Activated naive CD8-positive, alpha-beta T cell treated with anti-CD3 and anti-CD28 coated beads, Interleukin-2, amount 50 U/mL, for 24 hours (primary cell): Measurements from ENCODE around the gene ATXN7L3.
"Not testable (repeated sequence)": the region's sequence is repeated elsewhere in the genome, so short reads cannot be mapped to it uniquely, and the experiment has no call there.

ENCODE experiments used
- ATAC-seq: fragments of 150-1000 bp; cut with Tn5 transposase; one replicate; pipeline ENCODE4 v1.10.0; 2021
- DNase-seq: peaks from one replicate; pipeline ENCODE4 v3.0.0; 2021
- H3K27ac Mint-ChIP-seq: one replicate; pipeline ENCODE4 v1.8.0; 2021; ENCODE audit warnings: mild to moderate bottlenecking, mixed read lengths
- H3K27me3 Mint-ChIP-seq: one replicate; pipeline ENCODE4 v1.8.0; 2021; ENCODE audit warnings: mixed read lengths
- H3K36me3 Mint-ChIP-seq: one replicate; pipeline ENCODE4 v1.8.0; 2021; ENCODE audit warnings: low read depth, mixed read lengths
- H3K4me1 Mint-ChIP-seq: one replicate; pipeline ENCODE4 v1.8.0; 2021; ENCODE audit warnings: mixed read lengths
- H3K4me3 Mint-ChIP-seq: one replicate; pipeline ENCODE4 v1.8.0; 2021; ENCODE audit warnings: mild to moderate bottlenecking, moderate library complexity, mixed read lengths
- H3K9me3 Mint-ChIP-seq: one replicate; pipeline ENCODE4 v1.8.0; 2021; ENCODE audit warnings: mixed read lengths

The ATXN7L3 gene, protein sequence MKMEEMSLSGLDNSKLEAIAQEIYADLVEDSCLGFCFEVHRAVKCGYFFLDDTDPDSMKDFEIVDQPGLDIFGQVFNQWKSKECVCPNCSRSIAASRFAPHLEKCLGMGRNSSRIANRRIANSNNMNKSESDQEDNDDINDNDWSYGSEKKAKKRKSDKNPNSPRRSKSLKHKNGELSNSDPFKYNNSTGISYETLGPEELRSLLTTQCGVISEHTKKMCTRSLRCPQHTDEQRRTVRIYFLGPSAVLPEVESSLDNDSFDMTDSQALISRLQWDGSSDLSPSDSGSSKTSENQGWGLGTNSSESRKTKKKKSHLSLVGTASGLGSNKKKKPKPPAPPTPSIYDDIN

DNA sequence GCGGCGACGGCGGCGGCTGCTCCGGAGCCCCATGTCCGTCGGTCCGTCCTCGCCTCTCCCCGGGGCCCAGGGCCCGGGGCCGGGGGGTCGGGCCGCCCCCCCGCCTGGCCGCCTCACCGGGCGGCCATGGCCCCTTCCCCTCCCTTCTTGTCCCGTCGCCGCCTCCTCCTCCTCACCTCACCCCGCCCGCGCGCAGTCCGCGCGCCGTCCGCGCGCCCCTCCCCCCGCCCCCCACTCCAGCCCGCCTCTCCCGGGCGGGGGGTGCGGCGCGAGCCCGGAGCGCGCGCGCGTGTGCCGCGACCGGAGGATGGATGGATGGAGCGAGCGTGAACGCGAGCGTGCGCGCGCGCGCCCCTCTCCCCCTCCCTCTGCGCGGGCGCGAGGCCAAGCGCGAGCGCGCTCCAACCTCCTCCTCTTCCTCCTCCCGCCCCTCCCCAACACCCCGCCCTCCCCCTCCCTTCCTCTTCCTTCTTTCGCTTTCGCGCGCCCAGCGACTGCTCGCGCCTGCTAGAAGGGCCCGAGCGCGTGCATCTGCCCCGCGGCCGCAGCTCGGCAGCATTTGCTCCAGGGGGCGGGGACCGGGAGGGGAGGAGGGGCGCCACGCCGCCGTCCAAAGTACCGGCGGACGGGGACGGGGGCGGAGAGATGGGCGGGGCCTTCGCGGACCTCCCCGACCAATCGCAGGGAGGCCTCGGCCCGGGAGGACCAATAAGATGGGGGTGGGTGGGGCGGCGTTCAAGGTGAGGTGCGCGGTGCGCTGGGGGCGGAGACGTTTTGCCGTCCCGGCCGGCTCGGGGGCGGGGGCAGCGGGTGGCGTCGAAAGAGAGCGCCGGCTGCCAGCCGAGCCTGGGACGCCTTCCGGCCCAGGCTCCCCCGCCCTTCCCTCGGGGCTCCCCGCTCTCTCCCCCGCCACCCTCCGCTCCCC is at the start of gene ATXN7L3:
ATXN7L3 (minus strand) TSS at position 332 of the 925 bp plus-strand sequence. CDS start 1,814 bp downstream, outside the sequence.
- ATAC-seq = peak; percentile 77
- Mint-ChIP-seq H3K27ac (peak within 1 kb of the TSS; percentile 86), H3K27me3 (no peaks in the 10 kb centered on the region), H3K9me3 (no peaks in the 10 kb centered on the region), H3K4me3 (peak within 1 kb of the TSS; percentile 85), H3K36me3 (peaks cover 26% of the 10 kb centered on the region), H3K4me1 (peaks cover 36% of the 10 kb centered on the region)
- peak; percentile 100 for DNase-seq

DNA sequence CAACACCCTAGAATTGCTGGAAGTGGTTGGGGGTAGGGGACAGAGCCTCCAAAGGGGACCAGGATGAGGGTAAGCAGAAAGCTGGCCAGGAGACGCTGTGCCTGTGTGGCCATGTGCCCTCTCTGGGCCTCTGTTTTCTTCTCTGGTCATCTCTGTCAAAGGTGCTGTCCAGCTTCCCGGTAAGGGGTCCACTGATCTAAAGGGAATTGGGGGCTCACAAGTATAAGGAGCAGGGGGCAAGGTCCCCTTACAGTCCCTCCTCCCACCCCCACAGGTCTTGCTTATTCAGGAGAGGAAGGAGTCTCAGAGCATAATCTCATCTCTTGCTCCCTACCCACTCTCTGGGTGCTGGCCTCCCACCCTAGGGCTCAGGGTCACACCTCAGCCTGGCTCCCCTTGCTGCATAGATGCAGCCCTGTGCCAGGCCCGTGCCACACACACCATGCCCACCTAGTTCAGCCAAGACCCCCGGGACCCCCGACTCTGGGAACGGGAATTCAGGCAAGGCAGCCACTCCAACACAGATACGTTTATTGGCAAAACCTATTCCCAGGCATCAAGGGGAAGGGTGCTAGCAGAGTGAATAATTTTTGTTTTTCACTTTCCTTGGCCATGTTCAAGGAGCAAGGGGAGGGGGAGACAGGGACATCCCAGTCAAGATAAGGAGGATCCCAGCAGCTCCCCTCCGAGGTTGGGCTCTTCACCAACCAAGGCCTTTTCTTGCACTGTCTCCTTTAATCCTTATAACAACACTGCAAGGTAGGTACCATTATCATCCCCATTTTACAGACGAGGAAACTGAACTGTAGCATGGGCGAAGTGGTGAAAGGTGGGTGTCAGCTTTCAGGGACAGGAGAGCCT is 48.4 kb upstream of the ATXN7L3 start:
- no peaks in the 10 kb centered on the region for H3K9me3 Mint-ChIP-seq
- DNase-seq = no peak
- H3K36me3 Mint-ChIP-seq = no peaks in the 10 kb centered on the region
- no peak overlapping the region for H3K27ac Mint-ChIP-seq
- ATAC-seq = no peak
- no peak overlapping the region for H3K4me3 Mint-ChIP-seq
- H3K27me3 Mint-ChIP-seq = no peaks in the 10 kb centered on the region
- peaks cover 42% of the 10 kb centered on the region for H3K4me1 Mint-ChIP-seq

DNA sequence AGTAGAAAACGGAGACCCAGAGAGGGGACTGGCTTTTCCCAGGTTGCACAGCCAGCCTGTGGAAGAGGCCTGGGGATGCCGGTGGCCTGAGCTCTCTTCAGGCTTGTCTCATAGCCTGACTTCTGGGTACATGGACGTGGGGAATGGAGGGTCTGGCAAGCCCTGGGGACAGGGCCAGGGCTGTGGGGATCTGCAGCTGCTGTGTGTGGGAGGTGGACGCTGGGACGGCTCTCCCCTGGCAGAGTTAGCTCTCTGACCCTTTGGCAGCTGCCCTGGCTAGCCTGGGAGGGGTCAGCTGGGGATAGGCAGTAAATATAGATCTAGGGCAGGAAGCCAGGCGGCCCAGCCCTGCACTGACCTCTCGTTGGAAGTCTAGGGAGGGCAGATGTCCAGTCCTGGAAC is 47.8 kb upstream of the ATXN7L3 start:
- DNase-seq (no peak), ATAC-seq (no peak)
- peak overlapping the region; percentile 83 for H3K27ac Mint-ChIP-seq
- no peaks in the 10 kb centered on the region for H3K36me3 Mint-ChIP-seq
- peaks cover 43% of the 10 kb centered on the region for H3K4me1 Mint-ChIP-seq
- H3K27me3 Mint-ChIP-seq = no peaks in the 10 kb centered on the region
- no peak overlapping the region for H3K4me3 Mint-ChIP-seq
- H3K9me3 Mint-ChIP-seq = no peaks in the 10 kb centered on the region

DNA sequence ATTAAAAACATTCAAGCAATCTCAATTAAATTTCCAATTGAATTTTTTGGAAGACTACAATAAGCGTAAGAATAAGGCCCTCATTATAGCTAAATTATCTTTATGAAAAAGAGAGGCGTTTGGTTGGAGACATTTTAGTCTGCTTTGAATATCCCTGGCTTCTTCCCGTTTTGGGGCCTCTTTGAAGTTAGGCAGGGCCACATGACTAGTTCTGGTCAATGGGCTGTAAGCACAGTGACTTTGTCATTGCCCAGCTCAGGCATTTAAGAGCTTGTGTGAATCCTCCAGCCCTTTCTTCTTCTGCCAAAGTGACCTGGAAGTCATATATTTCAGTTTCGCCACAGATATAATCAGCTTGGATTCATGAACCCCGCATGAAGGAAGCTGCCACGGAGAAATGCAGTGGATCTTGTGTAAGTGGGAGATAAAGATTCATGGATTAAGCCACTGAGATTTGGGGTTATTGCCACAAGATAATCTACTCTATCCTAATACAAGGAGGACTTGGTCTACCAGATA is 41.5 kb upstream of the ATXN7L3 start:
- H3K36me3 Mint-ChIP-seq = no peaks in the 10 kb centered on the region
- no peaks in the 10 kb centered on the region for H3K9me3 Mint-ChIP-seq
- H3K4me1 Mint-ChIP-seq = peaks cover 16% of the 10 kb centered on the region
- DNase-seq (no peak), ATAC-seq (no peak)
- no peak overlapping the region for H3K4me3 Mint-ChIP-seq
- no peaks in the 10 kb centered on the region for H3K27me3 Mint-ChIP-seq
- H3K27ac Mint-ChIP-seq = no peak overlapping the region

DNA sequence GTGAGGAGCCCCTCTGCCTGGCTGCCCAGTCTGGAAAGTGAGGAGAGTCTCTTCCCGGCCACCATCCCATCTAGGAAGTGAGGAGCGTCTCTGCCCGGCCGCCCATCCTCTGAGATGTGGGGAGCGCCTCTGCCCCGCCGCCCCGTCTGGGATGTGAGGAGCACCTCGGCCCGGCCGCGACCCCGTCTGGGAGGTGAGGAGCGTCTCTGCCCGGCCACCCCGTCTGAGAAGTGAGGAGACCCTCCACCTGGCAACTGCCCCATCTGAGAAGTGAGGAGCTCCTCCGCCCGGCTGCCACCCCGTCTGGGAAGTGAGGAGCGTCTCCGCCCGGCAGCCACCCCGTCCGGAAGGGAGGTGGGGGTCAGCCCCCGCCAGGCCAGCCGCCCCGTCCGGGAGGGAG is 38.2 kb upstream of the ATXN7L3 start:
- H3K4me3 Mint-ChIP-seq, ATAC-seq, H3K4me1 Mint-ChIP-seq, H3K27ac Mint-ChIP-seq, DNase-seq, H3K36me3 Mint-ChIP-seq, H3K27me3 Mint-ChIP-seq, H3K9me3 Mint-ChIP-seq: not testable (repeated sequence)

DNA sequence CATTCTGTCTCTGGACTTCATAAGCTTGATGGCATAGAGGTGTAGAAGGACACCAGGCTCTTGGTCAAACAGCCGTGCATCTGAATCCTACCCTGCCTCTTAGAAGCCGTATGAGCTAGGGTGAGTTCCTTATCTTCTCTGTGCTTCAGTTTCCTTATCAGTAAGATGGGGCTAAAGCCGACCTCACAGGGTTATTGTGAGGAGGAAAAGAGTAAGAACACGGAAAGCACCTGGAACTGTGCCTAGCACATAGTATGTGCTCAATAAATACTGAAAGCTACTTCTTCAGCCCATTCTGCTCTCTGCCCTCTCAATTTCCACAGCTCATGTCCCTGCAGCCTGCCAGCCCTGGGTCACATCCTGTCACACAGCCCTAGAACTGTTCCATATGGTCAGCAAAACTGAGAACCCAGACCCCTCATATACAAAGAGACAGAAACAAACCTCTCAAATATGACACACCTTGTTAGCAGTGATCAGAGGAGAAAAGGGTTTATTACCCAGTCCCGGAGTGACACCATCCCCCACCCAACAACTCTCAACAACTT is 36.8 kb upstream of the ATXN7L3 start:
- DNase-seq (no peak), ATAC-seq (peak; percentile 24)
- Mint-ChIP-seq H3K27ac (no peak overlapping the region), H3K9me3 (no peaks in the 10 kb centered on the region), H3K4me1 (peaks cover 8% of the 10 kb centered on the region), H3K27me3 (no peaks in the 10 kb centered on the region), H3K4me3 (no peak overlapping the region), H3K36me3 (no peaks in the 10 kb centered on the region)

DNA sequence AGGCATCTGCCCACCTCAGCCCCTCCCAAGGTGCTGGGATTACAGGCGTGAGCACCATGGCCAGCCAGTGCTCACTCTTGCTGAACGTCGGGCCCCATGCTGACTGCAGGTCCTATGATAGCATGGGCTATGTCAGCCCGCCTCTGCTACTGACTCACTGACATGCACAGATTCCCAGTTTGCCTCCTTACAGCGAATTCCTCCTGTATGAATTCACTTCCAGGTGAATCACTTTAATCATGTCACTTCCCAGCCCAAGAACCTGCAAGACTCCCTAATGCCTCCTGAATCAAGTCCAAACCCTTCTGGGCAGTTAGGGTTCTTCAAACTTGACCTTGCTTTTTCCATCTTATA is 35.9 kb upstream of the ATXN7L3 start:
- Mint-ChIP-seq H3K27ac (no peak overlapping the region), H3K27me3 (no peaks in the 10 kb centered on the region), H3K9me3 (no peaks in the 10 kb centered on the region), H3K4me1 (peaks cover 8% of the 10 kb centered on the region), H3K36me3 (no peaks in the 10 kb centered on the region), H3K4me3 (no peak overlapping the region)
- no peak for ATAC-seq
- no peak for DNase-seq

DNA sequence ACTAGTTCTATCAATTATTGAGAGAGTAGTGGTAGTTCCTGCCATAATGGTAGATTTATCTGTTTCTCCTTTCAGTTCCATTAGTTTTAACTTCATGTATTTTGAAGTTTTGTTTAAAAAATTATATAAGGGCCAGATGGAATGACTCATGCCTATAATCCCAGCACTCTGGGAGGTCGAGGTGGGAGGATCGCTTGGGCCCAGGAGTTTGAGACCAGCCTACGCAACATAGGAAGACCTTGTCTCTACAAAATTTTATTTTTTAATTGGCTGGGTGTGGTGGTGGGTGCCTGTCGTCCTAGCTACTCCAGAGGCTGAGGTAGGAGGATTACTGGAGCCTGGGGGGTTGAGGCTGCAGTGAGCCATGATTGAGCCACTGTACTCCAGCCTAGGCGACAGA is 33.9 kb upstream of the ATXN7L3 start:
- Mint-ChIP-seq H3K4me1 (peaks cover 8% of the 10 kb centered on the region), H3K27ac (no peak overlapping the region), H3K36me3 (no peaks in the 10 kb centered on the region), H3K9me3 (no peaks in the 10 kb centered on the region), H3K4me3 (no peak overlapping the region), H3K27me3 (no peaks in the 10 kb centered on the region)
- ATAC-seq = no peak
- no peak for DNase-seq

DNA sequence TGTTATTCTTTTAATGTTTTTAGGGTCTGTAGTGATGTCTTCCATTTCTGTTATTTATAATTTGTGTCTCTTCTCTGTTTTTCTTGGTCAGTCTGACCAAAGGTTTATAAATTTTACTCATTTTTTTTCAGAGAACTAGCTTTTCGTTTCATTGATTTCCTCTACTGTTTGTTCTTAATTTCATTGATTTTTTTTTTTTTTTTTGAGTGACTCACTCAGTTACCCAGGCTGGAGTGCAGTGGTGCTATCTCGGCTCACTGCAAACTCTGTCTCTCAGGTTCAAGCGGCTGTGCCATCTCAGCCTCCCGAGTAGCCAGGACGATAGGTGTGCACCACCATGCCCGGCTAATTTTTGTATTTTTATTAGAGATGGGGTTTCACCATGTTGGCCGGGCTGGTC is 32.4 kb upstream of the ATXN7L3 start:
- no peaks in the 10 kb centered on the region for H3K9me3 Mint-ChIP-seq
- DNase-seq (no peak), ATAC-seq (no peak)
- H3K36me3 Mint-ChIP-seq = no peaks in the 10 kb centered on the region
- H3K4me3 Mint-ChIP-seq = no peak overlapping the region
- peaks cover 8% of the 10 kb centered on the region for H3K4me1 Mint-ChIP-seq
- no peak overlapping the region for H3K27ac Mint-ChIP-seq
- H3K27me3 Mint-ChIP-seq = no peaks in the 10 kb centered on the region

DNA sequence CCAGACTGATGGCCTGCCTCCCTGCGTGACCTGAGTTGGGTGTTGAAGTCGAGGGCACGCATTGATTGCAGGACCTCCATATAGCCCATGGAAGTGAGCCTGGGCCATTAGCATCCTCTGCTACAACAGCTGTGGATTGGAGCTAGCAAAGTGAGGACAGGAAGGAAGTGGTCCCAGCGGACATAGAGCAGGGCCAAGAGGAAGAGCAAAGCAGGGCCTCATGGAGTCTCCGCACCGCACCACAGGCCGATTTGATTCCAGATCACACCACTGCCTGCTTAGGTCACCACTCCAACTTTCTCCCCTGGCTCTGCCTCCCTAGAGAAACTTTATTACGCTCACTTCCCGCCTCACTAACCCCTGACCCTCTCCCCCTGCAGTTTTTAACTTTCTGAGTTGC is 30.5 kb upstream of the ATXN7L3 start:
- Mint-ChIP-seq H3K27ac (no peak overlapping the region), H3K36me3 (no peaks in the 10 kb centered on the region), H3K27me3 (no peaks in the 10 kb centered on the region), H3K4me1 (peaks cover 5% of the 10 kb centered on the region), H3K4me3 (no peak overlapping the region), H3K9me3 (no peaks in the 10 kb centered on the region)
- DNase-seq (no peak), ATAC-seq (no peak)

DNA sequence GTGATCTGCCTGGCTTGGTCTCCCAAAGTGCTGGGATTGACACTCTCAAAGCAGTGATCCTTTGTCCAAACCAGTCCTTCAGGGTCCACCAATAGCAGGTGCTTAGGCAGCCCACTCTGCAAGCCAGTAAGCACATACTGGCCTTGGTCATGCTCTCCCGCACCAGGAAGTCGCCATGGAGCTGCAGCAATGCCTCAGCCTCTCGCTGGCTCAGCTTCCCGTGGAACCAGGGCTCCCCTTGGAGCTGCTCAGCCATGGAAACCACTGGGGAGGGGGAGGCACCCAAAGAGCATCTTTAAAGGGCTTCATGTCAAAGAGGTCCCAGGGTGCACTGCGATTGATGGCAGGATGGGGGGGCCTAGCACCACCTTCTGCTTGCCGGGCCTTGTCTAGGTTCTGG is 29.4 kb upstream of the ATXN7L3 start:
- ATAC-seq (no peak), DNase-seq (no peak)
- H3K36me3 Mint-ChIP-seq = no peaks in the 10 kb centered on the region
- no peak overlapping the region for H3K4me3 Mint-ChIP-seq
- no peaks in the 10 kb centered on the region for H3K9me3 Mint-ChIP-seq
- H3K4me1 Mint-ChIP-seq = no peaks in the 10 kb centered on the region
- no peaks in the 10 kb centered on the region for H3K27me3 Mint-ChIP-seq
- H3K27ac Mint-ChIP-seq = no peak overlapping the region

DNA sequence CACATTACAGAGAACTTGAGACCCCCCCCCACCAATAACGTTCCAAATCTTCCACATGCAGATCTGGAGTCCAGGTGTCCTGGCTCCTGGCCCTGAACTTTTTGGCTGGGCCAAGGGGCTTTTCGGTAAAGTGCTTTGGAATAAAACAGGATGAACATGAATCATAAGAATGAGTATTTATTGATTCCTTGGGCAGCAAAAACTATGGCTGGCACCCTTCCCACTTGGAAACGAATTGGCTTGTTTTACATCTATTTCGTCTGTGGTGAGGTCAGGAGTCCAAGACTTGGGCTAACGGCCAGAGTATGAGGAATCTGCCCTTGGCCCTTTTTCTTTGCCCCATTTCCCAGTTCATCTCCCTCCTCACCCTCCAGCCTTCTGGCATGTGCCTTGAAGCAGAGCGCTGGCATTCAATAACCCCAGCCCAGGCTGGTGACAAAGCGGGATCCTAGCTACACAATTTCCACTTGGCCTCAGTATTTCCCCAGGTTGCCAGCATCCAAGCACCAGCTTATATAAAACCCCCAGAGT is 23.9 kb upstream of the ATXN7L3 start:
- Mint-ChIP-seq H3K36me3 (no peaks in the 10 kb centered on the region), H3K9me3 (no peaks in the 10 kb centered on the region), H3K4me1 (peaks cover 17% of the 10 kb centered on the region), H3K27me3 (no peaks in the 10 kb centered on the region), H3K27ac (no peak overlapping the region), H3K4me3 (no peak overlapping the region)
- DNase-seq (no peak), ATAC-seq (no peak)

DNA sequence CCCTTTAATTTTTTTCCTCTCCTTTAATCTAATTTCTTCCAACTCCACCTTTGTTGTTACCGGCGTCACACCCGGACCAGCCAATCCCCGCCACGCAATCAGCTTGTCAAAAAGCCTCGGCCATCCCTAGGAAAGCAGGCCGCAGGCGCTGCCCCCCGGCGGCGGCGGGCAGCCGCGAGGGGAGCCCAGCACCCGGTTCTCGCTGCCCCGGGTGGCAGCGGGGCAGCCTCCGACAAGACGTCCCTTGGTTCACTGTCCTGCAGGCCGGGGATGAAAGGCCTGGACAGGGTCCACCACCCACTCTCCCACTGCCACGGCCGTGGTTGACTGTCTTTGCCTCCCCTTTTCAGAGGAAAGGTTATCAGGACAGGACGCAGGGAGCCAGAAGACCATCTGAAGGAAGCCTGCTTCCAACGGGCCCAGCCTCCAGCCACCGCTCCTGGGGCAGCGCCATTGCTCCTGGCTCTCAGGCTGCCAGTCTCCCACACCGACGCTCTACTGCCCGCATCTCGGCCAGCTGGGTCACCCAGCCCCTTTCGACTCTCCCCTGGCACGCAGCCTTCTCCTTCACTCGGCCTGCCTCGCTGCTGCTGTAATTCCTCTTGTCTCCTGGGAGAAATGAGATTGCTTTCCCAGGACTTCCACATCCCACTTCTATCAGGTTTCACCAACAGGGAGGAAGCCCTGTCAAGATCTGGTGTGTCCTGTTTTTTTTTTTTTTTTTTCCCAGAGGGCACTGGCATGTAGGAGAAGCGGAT is 22.6 kb upstream of the ATXN7L3 start:
- DNase-seq (peak; percentile 64), ATAC-seq (no peak)
- Mint-ChIP-seq H3K36me3 (peaks cover 6% of the 10 kb centered on the region), H3K4me1 (peaks cover 21% of the 10 kb centered on the region), H3K27me3 (no peaks in the 10 kb centered on the region), H3K27ac (peak overlapping the region; percentile 86), H3K4me3 (peak overlapping the region; percentile 89), H3K9me3 (no peaks in the 10 kb centered on the region)
